Chondrocyte (in vitro differentiated cells): ENCODE results near the gene HOXB1. TPM values are rescaled to one million over a fixed set of nuclear protein-coding genes. Genes with fewer than 3 reads are reported as not detected.
A peak's percentile ranks its signal among the peaks of the same experiment; 100 is the strongest.
"Not testable (repeated sequence)": the region's sequence is repeated elsewhere in the genome, so short reads cannot be mapped to it uniquely, and the experiment has no call there.

Source experiments
- DNase-seq: peaks from one replicate; pipeline ENCODE4 v3.0.0; 2021; ENCODE audit warnings: mixed read lengths, low spot score
- H3K27ac Mint-ChIP-seq: one replicate; pipeline ENCODE4 v1.8.0; 2021; ENCODE audit warnings: mild to moderate bottlenecking, moderate library complexity, mixed read lengths; ENCODE audit not compliant: unreplicated experiment
- H3K27me3 Mint-ChIP-seq: 2 replicates; pipeline ENCODE4 v1.8.0; 2021; ENCODE audit warnings: low read depth, mixed read lengths
- H3K36me3 Mint-ChIP-seq: 2 replicates; pipeline ENCODE4 v1.8.0; 2021; ENCODE audit warnings: low read depth, mixed read lengths
- H3K4me1 Mint-ChIP-seq: 2 replicates; pipeline ENCODE4 v1.8.0; 2021; ENCODE audit warnings: low read depth, mild to moderate bottlenecking, mixed read lengths
- H3K4me3 Mint-ChIP-seq: one replicate; pipeline ENCODE4 v1.8.0; 2021; ENCODE audit warnings: mild to moderate bottlenecking, moderate library complexity, mixed read lengths; ENCODE audit not compliant: unreplicated experiment
- H3K9me3 Mint-ChIP-seq: 2 replicates; pipeline ENCODE4 v1.8.0; 2021; ENCODE audit warnings: low read depth, mixed read lengths
- total RNA-seq: library from RNA; stranded (reverse); gene quantifications from 3 replicates; pipeline ENCODE4 v1.2.1, GENCODE V29; 2021
- TF ChIP-seq, protein P1 (sequence below): fragments of 200-600 bp; sonication (generic); IDR thresholded peaks from 2 replicates; pipeline ENCODE4 v1.5.0; 2021; ENCODE audit warnings: antibody characterized with exemption, mild to moderate bottlenecking, moderate library complexity

HOXB1 gene
- total RNA-seq, 1 donor from 2014 or later: not detected

DNA sequence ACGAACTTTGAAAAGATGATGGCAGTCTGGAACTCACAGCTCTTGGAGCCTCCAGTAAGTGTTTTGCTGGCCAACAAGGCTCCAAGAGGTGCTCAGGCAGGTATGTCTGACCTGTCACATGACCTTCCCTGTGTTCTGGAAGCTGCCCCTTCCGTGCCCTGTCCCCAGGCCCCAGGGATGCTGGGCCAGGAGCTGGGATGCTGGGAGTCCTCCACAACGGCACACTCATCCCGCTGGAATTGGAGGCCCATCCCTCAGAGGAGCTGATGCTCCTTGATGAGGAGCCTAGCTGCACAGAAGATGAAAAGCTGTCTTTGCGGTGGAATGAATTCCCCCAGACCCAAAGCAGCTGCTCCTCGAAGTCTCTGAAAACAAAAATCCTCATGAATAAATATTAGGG is 47.8 kb downstream of the HOXB1 start:
- H3K4me3 Mint-ChIP-seq: no peak overlapping the region
- H3K36me3 Mint-ChIP-seq: no peaks in the 10 kb centered on the region
- TF ChIP-seq, protein P1, sequence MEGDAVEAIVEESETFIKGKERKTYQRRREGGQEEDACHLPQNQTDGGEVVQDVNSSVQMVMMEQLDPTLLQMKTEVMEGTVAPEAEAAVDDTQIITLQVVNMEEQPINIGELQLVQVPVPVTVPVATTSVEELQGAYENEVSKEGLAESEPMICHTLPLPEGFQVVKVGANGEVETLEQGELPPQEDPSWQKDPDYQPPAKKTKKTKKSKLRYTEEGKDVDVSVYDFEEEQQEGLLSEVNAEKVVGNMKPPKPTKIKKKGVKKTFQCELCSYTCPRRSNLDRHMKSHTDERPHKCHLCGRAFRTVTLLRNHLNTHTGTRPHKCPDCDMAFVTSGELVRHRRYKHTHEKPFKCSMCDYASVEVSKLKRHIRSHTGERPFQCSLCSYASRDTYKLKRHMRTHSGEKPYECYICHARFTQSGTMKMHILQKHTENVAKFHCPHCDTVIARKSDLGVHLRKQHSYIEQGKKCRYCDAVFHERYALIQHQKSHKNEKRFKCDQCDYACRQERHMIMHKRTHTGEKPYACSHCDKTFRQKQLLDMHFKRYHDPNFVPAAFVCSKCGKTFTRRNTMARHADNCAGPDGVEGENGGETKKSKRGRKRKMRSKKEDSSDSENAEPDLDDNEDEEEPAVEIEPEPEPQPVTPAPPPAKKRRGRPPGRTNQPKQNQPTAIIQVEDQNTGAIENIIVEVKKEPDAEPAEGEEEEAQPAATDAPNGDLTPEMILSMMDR: no peak
- no peak for DNase-seq
- peak overlapping the region; percentile 24 for H3K27ac Mint-ChIP-seq
- peaks cover 16% of the 10 kb centered on the region for H3K27me3 Mint-ChIP-seq
- peaks cover 13% of the 10 kb centered on the region for H3K4me1 Mint-ChIP-seq
- H3K9me3 Mint-ChIP-seq: no peaks in the 10 kb centered on the region

GRCh38 chr17:48482301-48482700 is 48.5 kb downstream of the HOXB1 start:
- Mint-ChIP-seq H3K4me1 (peaks cover 13% of the 10 kb centered on the region), H3K27ac (peak overlapping the region; percentile 45), H3K27me3 (peaks cover 19% of the 10 kb centered on the region)
- not testable (repeated sequence) for H3K4me3 Mint-ChIP-seq, H3K36me3 Mint-ChIP-seq, DNase-seq, H3K9me3 Mint-ChIP-seq

- Mint-ChIP-seq H3K27ac (no peak overlapping the region), H3K4me1 (peaks cover 12% of the 10 kb centered on the region), H3K4me3 (no peak overlapping the region), H3K27me3 (peaks cover 26% of the 10 kb centered on the region), H3K36me3 (no peaks in the 10 kb centered on the region), H3K9me3 (no peaks in the 10 kb centered on the region)
- TF ChIP-seq, protein P1: no peak
- no peak for DNase-seq
Observed at GRCh38 chr17:48479014-48479402, 51.8 kb downstream of the HOXB1 start.

Other genes starting within 250 kb of the HOXB1 start
- not detected in 3 replicates for gene SKAP1, start 100.8 kb downstream of the HOXB1 start, total RNA-seq
- gene HOXB2, start 14.1 kb upstream of the HOXB1 start, total RNA-seq: 0.72 TPM in 2 of 3 replicates, not detected in the other
- gene HOXB4, start 47.3 kb upstream of the HOXB1 start, total RNA-seq: not detected in 3 replicates
- gene HOXB3, start 59.2 kb upstream of the HOXB1 start, total RNA-seq: 0.18 to 0.57 TPM in 2 of 3 replicates, not detected in the other
- gene HOXB5, start 62.8 kb upstream of the HOXB1 start, total RNA-seq: not detected in 3 replicates
- gene HOXB6, start 74.0 kb upstream of the HOXB1 start, total RNA-seq: not detected in 3 replicates
- not detected in 3 replicates for gene HOXB7, start 80.0 kb upstream of the HOXB1 start, total RNA-seq
- gene HOXB8, start 84.3 kb upstream of the HOXB1 start, total RNA-seq: not detected in 3 replicates
- 0.20 TPM in 1 of 3 replicates, not detected in the others for gene HOXB9, start 95.3 kb upstream of the HOXB1 start, total RNA-seq
- gene PRAC1, start 191.5 kb upstream of the HOXB1 start, total RNA-seq: not detected in 3 replicates
- not detected in 3 replicates for gene PRAC2, start 192.2 kb upstream of the HOXB1 start, total RNA-seq
- 0.19 TPM in 1 of 3 replicates, not detected in the others for gene HOXB13, start 197.7 kb upstream of the HOXB1 start, total RNA-seq